Stimulated activated CD4-positive, alpha-beta T cell treated with anti-CD3 and anti-CD28 coated beads, Interleukin-4, amount 100 ng/mL, for 24 hours (primary cell): Measurements from ENCODE around the gene SLAMF7.
A peak's percentile ranks its signal among the peaks of the same experiment; 100 is the strongest.
"Not testable (repeated sequence)": the region's sequence is repeated elsewhere in the genome, so short reads cannot be mapped to it uniquely, and the experiment has no call there.

Source experiments
- DNase-seq: peaks from one replicate; pipeline ENCODE4 v3.0.0-alpha.2; 2020

Gene SLAMF7

GRCh38 chr1:160739098-160739511 is at the start of gene SLAMF7:
Gene SLAMF7 (plus strand): TSS chr1:160739247. CDS start chr1:160739302, 55 bp downstream.
- DNase-seq: peak; percentile 44

DNA sequence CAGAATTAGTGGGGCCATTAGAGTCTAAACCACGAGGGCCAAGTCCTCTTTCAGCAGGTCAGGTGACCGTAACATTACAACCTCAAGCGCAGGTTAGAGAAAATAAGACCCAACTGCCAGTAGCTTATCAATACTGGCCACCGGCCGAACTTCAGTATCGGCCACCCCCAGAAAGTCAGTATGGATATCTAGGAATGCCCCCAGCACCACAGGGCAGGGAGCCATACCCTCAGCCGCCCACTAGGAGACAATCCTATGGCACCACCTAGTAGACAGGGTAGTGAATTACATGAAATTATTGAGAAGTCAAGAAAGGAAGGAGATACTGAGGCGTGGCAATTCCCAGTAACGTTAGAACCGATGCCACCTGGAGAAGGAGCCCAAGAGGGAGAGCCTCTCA is 46.7 kb upstream of the SLAMF7 start:
- DNase-seq: not testable (repeated sequence)

DNA sequence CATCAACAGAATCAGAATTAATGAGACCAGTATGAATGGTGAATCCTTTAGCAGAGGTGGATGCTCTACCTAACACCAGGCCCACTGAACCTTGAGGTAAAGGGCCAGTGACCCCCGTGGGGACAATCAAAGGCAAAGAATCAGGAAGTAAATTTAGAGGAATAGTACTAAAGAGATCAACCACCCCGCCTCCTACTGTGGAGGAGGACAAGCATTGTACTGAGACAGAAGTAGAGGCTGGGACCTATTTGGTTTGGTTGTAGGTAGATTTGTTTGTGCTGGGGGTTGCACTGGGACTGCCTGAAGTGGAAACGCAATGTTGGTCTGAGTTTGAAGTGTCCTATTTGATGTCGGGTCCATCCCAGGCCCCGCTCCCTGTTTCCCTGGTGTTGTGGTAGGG is 36.9 kb upstream of the SLAMF7 start:
- no peak for DNase-seq

GRCh38 chr1:160704250-160704649 is 34.8 kb upstream of the SLAMF7 start:
- DNase-seq: no peak

DNA sequence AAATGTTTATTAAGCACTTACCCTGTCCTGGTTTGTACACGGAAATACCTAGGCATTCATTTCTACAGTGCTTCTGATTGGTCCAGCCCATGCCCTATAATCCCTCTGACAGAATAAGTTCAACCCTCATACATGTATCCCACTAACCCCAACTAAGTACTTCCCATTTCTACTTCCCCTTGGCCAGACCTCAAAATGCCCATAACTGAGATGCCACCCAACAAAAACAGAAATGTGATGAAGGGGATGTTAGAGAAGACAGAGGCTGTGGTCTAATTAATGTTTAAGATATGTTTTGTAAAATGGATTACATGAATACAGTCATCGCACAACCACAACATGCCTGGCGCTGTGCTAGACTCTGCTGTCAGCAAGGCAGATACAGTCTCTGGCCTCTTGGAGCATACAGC is 33.8 kb upstream of the SLAMF7 start:
- not testable (repeated sequence) for DNase-seq

- no peak for DNase-seq
Measured at GRCh38 chr1:160705742-160706141, 33.3 kb upstream of the SLAMF7 start.

GRCh38 chr1:160706526-160707235 is 32.4 kb upstream of the SLAMF7 start:
- DNase-seq: no peak

- DNase-seq: no peak
Measured at GRCh38 chr1:160707236-160708064, 31.6 kb upstream of the SLAMF7 start.

- no peak for DNase-seq
Measured at GRCh38 chr1:160708118-160708517, 30.9 kb upstream of the SLAMF7 start.

DNA sequence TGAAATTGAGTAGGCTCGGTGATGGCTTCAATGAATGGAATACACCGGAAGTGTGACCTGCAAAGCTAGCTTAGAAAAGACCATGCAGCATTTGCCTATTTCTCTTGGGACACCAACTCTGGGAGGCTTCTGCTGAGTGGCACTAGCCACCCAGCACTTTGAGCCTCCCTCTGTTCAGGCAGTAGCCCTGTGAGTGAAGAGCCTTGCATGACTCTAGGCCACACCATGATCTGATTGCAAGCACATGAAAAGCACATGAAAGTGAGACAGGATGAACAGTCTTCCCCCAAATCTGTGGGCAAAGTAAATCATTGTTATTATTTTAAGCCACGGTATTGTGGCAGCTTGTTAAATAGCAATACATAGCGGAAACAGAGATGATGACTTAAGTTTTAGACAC is 30.2 kb upstream of the SLAMF7 start:
- peak; percentile 38 for DNase-seq

DNA sequence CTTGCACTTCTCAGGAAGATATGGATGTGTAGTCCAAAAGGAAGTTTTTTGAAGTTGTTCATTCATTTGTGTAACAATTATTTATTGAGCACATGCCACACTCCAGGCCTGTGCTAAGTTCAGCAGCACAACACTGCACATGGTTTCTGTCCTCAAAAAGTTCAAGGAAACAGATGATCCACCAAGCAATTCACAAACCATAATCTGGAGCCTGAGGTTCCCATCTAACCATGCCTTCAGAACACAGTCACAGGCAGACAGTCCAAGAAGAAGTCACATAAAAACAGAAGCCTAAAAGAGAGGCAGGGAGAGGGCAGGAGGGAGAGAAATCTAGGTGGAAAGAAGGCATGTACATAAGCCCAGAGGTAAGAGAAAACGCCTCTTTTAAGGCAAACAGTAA is 29.3 kb upstream of the SLAMF7 start:
- DNase-seq: no peak

DNA sequence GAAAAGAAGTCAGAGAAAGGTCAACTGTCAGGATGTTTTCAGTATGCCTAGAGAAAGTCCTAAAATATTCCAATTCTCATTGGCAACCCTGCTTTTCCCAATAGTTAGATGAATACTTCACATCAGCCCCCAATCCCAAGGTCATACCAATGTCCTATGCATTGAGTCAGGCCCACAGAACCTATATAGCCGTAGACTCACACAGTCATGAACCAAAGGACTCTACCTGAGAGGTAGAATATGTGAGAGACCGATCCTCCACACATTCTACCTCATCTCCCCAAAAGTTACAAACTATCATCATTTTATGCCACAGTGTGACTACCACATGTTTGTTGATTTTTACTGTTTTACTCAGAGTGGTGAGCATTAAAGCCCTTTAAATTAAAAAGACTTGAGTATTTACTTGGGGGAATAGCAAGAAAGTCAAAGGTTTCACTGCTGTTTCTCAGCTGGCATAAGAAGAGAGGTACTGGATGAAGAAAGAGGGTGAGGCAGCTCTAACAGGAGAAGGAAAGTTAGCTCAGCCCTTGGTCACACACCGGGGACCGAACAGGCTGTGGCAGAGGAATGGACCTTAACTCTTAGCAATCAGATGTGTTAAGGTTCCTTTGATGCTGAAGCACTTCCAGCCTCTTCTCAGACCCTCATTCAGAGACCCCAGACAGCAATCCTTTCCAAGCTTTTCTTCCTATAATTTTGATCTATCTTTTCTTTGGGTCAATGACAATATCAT is 28.4 kb upstream of the SLAMF7 start:
- DNase-seq: no peak

GRCh38 chr1:160711276-160711601 is 27.8 kb upstream of the SLAMF7 start:
- no peak for DNase-seq

GRCh38 chr1:160711602-160712311 is 27.3 kb upstream of the SLAMF7 start, which contains the start of gene CD48:
Gene CD48 (minus strand): TSS chr1:160711822. CDS start chr1:160711763, 59 bp downstream.
- DNase-seq: peak; percentile 62

DNA sequence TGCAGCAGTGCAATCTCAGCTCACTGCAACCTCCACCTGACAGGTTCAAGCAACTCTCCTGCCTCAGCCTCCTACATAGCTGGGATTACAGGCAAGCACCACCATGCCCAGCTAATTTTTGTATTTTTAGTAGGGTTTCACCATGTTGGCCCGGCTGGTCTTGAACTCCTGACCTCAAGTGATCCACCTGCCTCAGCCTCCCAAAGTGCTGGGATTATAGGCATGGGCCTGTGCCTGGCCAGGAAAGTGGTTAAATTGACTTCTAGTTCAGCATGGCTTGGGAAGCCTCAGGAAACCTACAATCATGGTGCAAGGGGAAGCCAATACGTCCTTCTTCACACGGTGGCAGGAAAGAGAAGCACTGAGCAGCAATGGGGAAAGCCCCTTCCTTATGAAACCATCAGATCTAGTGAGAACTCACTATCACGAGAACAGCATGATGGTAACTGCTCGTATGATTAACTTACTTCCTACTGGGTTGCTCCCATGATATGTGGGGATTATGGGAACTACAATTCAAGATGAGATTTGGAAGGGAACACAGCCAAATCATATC is 26.4 kb upstream of the SLAMF7 start:
- DNase-seq: peak; percentile 57

DNA sequence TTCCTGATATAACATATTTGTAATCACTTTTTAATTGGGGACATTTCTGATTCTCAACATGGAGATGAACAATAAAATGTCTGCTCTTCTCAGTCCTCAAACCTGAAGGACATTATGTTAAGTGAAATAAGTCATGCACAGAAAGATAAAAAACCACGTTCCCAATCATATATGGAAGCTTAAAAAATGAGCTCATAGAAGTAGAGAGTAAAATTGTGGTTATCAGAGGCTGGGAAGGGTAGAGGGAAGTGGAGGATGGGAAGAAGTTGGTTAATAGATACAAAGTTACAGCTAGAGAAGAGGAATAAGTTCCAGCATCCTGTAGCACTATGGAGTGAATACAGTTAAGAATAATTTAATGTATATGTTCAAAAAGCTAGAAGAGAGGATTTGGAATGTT is 25.9 kb upstream of the SLAMF7 start:
- no peak for DNase-seq

DNA sequence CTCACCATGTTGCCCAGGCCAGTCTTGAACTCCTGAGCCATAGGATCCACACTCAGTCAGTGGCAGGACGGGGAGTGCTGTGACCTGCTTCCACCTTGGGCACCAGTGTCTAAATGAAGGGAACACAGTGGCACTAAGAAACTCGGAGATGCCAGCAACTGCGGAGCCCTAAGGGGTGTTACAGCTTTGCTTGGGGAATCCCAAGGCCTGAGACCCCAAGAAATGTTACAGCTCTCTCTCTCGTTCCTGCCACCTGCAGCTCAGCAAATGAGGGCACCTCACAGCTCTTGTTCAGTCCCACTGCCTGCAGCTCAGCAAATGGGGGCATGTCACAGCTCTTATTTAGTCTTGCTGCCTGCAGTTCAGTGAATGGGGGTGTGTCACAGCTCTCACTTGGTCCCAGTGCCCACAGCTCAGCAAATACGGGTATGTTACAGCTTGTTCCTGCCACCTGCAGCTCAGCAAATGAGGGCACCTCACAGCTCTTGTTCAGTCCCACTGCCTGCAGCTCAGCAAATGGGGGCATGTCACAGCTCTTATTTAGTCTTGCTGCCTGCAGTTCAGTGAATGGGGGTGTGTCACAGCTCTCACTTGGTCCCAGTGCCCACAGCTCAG is 24.9 kb upstream of the SLAMF7 start:
- not testable (repeated sequence) for DNase-seq

- DNase-seq: no peak
Measured at GRCh38 chr1:160716013-160716412, 23.0 kb upstream of the SLAMF7 start.

- DNase-seq: no peak
Measured at GRCh38 chr1:160717306-160717705, 21.7 kb upstream of the SLAMF7 start.

- no peak for DNase-seq
Measured at GRCh38 chr1:160718210-160718609, 20.8 kb upstream of the SLAMF7 start.

DNA sequence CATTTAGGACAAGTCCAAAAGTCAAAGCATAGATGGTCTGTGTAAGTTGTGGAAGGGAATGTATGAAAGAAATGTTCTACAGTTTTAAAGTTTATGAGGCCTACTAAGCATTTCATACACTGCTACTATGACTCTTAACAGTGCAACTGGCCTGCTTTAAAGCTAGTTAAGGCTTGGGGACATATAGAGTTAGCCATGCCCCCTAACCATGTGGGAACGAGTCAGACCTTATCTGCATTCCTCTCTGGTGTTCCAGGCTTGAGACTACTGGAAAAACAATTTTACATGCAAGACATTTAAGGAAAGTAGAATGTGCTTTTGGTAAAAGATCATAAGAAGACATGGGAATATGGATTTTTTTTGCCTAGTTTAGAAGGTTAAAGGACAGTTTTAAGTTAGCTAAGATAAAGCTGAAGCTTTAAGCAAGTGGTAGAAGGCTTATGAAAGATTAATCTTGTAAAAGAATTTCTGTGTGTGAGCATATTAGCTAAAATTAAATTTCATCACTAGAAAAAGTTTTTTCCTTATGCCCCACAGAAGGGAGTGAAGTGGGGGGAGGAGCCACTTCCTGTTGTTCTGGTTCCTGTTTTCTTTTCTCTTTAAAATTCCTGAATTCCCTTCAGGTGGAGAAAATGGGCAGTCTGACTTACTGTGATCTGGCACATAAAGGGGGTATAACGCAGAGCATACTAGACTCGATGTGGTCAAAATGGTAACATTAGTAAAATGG is 18.5 kb upstream of the SLAMF7 start:
- no peak for DNase-seq
